ENCODE results near the gene FOCAD. TPM values are rescaled to one million over a fixed set of nuclear protein-coding genes. Genes with fewer than 3 reads are reported as not detected.
A peak's percentile ranks its signal among the peaks of the same experiment; 100 is the strongest.

The FOCAD gene
- total RNA-seq, 1 experiment from 2014 or later, result 17.1 TPM

GRCh38 chr9:20640331-20641187 lies 43.5 kb upstream of the FOCAD start:
- intact Hi-C loops (cut with micrococcal nuclease; ENCODE audit: unreplicated experiment), result no loop called here
- H3K27me3 ChIP-seq (ENCODE audit: insufficient read depth, low read depth), result no peaks in the 10 kb centered on the region
- H3K9me3 ChIP-seq (ENCODE audit: insufficient read depth, low read depth), result no peaks in the 10 kb centered on the region
- no peak for TF ChIP-seq EZH2 (IDR thresholded peaks at IDR 0.05; ENCODE audit: low read depth)
- TF ChIP-seq, protein P1, sequence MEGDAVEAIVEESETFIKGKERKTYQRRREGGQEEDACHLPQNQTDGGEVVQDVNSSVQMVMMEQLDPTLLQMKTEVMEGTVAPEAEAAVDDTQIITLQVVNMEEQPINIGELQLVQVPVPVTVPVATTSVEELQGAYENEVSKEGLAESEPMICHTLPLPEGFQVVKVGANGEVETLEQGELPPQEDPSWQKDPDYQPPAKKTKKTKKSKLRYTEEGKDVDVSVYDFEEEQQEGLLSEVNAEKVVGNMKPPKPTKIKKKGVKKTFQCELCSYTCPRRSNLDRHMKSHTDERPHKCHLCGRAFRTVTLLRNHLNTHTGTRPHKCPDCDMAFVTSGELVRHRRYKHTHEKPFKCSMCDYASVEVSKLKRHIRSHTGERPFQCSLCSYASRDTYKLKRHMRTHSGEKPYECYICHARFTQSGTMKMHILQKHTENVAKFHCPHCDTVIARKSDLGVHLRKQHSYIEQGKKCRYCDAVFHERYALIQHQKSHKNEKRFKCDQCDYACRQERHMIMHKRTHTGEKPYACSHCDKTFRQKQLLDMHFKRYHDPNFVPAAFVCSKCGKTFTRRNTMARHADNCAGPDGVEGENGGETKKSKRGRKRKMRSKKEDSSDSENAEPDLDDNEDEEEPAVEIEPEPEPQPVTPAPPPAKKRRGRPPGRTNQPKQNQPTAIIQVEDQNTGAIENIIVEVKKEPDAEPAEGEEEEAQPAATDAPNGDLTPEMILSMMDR (conservative IDR thresholded peaks at IDR 0.05), result no peak
- POLR2A ChIA-PET (ENCODE audit: unreplicated experiment), result no interaction called here
- CTCF ChIA-PET, result no interaction called here
- H3K4me1 ChIP-seq (replicated peaks; ENCODE audit: insufficient read depth), result no peaks in the 10 kb centered on the region
- H3K79me2 ChIP-seq (ENCODE audit: low read depth), result no peaks in the 10 kb centered on the region
- no peak overlapping the region for H3K4me3 ChIP-seq
- H2AFZ ChIP-seq, result no peak overlapping the region
- H3K4me2 ChIP-seq, result no peak overlapping the region
- no peaks in the 10 kb centered on the region for H3K36me3 ChIP-seq (ENCODE audit: low read depth)
- H4K20me1 ChIP-seq (ENCODE audit: insufficient read depth), result no peaks in the 10 kb centered on the region
- no TSS peak for BruUV-seq (replicated peaks)
- no peaks in the 10 kb centered on the region for H3F3A ChIP-seq (ENCODE audit: insufficient read depth, low read depth)
- peak in 1 of 2 experiments; percentile 36 for DNase-seq
- H3K27ac ChIP-seq, result no peak overlapping the region
- no peaks in the 10 kb centered on the region for H3K9me2 ChIP-seq (ENCODE audit: insufficient read depth)

GRCh38 chr9:20642045-20642444 lies 42.0 kb upstream of the FOCAD start:
- H3K9me2 ChIP-seq (ENCODE audit: insufficient read depth), result no peaks in the 10 kb centered on the region
- no peaks in the 10 kb centered on the region for H3K9me3 ChIP-seq (ENCODE audit: insufficient read depth, low read depth)
- no peak overlapping the region for H3K4me3 ChIP-seq
- POLR2A ChIA-PET (ENCODE audit: unreplicated experiment), result no interaction called here
- CTCF ChIA-PET, result no interaction called here
- no peaks in the 10 kb centered on the region for H4K20me1 ChIP-seq (ENCODE audit: insufficient read depth)
- no peaks in the 10 kb centered on the region for H3K27me3 ChIP-seq (ENCODE audit: insufficient read depth, low read depth)
- no peak overlapping the region for H3K4me2 ChIP-seq
- DNase-seq, result no peak
- no peak for TF ChIP-seq EZH2 (IDR thresholded peaks at IDR 0.05; ENCODE audit: low read depth)
- TF ChIP-seq, protein P1 (conservative IDR thresholded peaks at IDR 0.05), result no peak
- H3K4me1 ChIP-seq (replicated peaks; ENCODE audit: insufficient read depth), result no peaks in the 10 kb centered on the region
- intact Hi-C loops (cut with micrococcal nuclease; ENCODE audit: unreplicated experiment), result no loop called here
- no peaks in the 10 kb centered on the region for H3K36me3 ChIP-seq (ENCODE audit: low read depth)
- no peak overlapping the region for H2AFZ ChIP-seq
- no peak overlapping the region for H3K27ac ChIP-seq
- no peaks in the 10 kb centered on the region for H3K79me2 ChIP-seq (ENCODE audit: low read depth)
- no peaks in the 10 kb centered on the region for H3F3A ChIP-seq (ENCODE audit: insufficient read depth, low read depth)
- no TSS peak for BruUV-seq (replicated peaks)

- H3K79me2 ChIP-seq (ENCODE audit: low read depth), result no peaks in the 10 kb centered on the region
- no peak overlapping the region for H3K4me2 ChIP-seq
- ChIA-PET POLR2A (ENCODE audit: unreplicated experiment) (no interaction called here), CTCF (no interaction called here)
- H3K36me3 ChIP-seq (ENCODE audit: low read depth), result no peaks in the 10 kb centered on the region
- H4K20me1 ChIP-seq (ENCODE audit: insufficient read depth), result no peaks in the 10 kb centered on the region
- H3F3A ChIP-seq (ENCODE audit: insufficient read depth, low read depth), result no peaks in the 10 kb centered on the region
- intact Hi-C loops (cut with micrococcal nuclease; ENCODE audit: unreplicated experiment), result no loop called here
- H3K27ac ChIP-seq, result no peak overlapping the region
- BruUV-seq (replicated peaks), result no TSS peak
- no peaks in the 10 kb centered on the region for H3K9me3 ChIP-seq (ENCODE audit: insufficient read depth, low read depth)
- H3K4me1 ChIP-seq (replicated peaks; ENCODE audit: insufficient read depth), result no peaks in the 10 kb centered on the region
- H3K27me3 ChIP-seq (ENCODE audit: insufficient read depth, low read depth), result no peaks in the 10 kb centered on the region
- DNase-seq, result no peak
- no peak overlapping the region for H3K4me3 ChIP-seq
- no peak overlapping the region for H2AFZ ChIP-seq
- no peak for TF ChIP-seq EZH2 (IDR thresholded peaks at IDR 0.05; ENCODE audit: low read depth)
- TF ChIP-seq, protein P1 (conservative IDR thresholded peaks at IDR 0.05), result no peak
- H3K9me2 ChIP-seq (ENCODE audit: insufficient read depth), result no peaks in the 10 kb centered on the region
Measured at GRCh38 chr9:20643660-20644059, 40.4 kb upstream of the FOCAD start.
